Measurements from ENCODE around the gene STMN3. TPM values are rescaled to one million over a fixed set of nuclear protein-coding genes. Genes with fewer than 3 reads are reported as not detected.

STMN3 gene
- total and polyA plus RNA-seq, 2 of the 8 experiments (the other 6 are each of a cell fraction or from before 2014, with no cell fraction given): 51.5 to 63.1 TPM

DNA sequence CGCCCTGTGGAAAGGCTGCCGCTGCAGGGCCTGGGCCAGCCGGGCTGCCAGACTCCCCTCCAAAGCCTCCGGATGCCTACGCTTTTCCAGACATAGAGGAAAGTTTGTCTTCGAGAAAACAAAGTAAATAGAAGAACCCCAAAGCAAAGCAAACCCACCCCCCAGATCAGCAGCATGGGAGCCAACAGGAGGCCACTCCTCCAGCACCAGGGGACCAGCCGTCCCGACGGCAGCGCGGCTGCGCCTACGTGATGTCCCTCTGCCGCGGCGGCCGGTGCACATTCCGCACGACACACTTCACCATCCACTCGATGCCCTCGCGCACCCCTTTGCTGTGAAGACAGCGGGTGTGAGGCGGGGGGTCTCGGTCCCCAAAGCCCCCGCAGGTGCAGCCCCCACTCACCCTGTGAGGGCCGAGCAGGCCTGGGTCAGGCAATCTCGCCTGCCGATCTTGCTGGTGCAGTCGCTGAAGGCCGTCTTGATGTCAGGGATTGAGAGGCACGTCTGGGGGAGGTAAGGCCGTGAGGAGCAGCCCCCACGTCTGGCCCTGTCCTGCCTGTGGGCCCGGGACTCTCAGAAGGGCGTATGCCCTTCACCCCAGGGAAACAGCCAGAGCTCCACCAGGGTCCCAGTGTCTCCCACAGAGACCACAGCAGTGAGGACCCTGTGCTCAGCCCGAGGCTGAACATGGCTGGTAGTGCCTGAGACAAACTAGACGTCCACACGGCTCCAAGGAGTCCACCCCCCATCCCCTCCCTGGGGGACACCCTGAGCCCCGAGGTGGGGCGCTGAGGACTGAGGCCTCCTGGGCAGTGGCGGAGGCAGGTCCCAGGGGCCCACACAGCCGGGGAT, 47.2 kb upstream of the STMN3 start:
- Histone ChIP-seq H3K18ac (ENCODE audit: extremely low read depth, low read length) (no peak overlapping the region), H3K79me1 (ENCODE audit: low read depth, low read length) (0 out of 2 replicates have a peak, but pooled peaks cover 2% of the 10 kb centered on the region), H3K14ac (ENCODE audit: insufficient read length) (no peak overlapping the region), H3K27ac (ENCODE audit: low read depth, low read length) (no peak overlapping the region), H2BK15ac (ENCODE audit: low read length) (no peak overlapping the region), H3K79me2 (ENCODE audit: control insufficient read depth in 1 of 2, insufficient read depth in 2 of 2, low read length in 2 of 2) (no peaks in the 10 kb centered on the region), H2AFZ (ENCODE audit: low read length) (no peak overlapping the region), H3K23ac (ENCODE audit: insufficient read length) (no peak overlapping the region), H3K9me3 (ENCODE audit: insufficient read depth in 2 of 2, low read depth in 1 of 2, low read length in 1 of 2) (no peaks in the 10 kb centered on the region), H3K9ac (replicated peaks in 1 of 4; ENCODE audit: extremely low read depth in 1 of 4, low read depth in 3 of 4, low read length in 3 of 4) (no peak overlapping the region; a peak in 1 of 7 replicates), H4K8ac (ENCODE audit: extremely low read depth, insufficient read depth, low read length) (0 out of 2 replicates have a peak overlapping the region, but pooled peaks have one; percentile 2), H3K36me3 (ENCODE audit: control insufficient read depth in 2 of 4, insufficient read depth in 4 of 4, low read length in 3 of 4) (peaks cover 0 to 10% (median 5%) of the 10 kb centered on the region in 4 experiments; a peak in 5 of 8 replicates), H4K91ac (replicated peaks; ENCODE audit: insufficient read length, low read length) (no peak overlapping the region), H3K4me3 (ENCODE audit: extremely low read depth in 1 of 4, insufficient read depth in 2 of 4, low read depth in 3 of 4, low read length in 4 of 4) (no peak overlapping the region), H3K23me2 (ENCODE audit: low read depth, low read length) (peaks cover 5% of the 10 kb centered on the region; the same call in 1 of the 2 replicates), H2BK120ac (replicated peaks; ENCODE audit: low read depth, low read length) (no peak overlapping the region), H4K20me1 (replicated peaks in 1 of 2; ENCODE audit: control insufficient read depth in 1 of 2, insufficient read depth in 2 of 2, low read length in 2 of 2) (peaks cover 2 to 13% of the 10 kb centered on the region in 2 experiments), H2BK5ac (ENCODE audit: low read depth, low read length) (no peak overlapping the region), H2BK12ac (ENCODE audit: low read depth, low read length) (no peak overlapping the region), H3K4ac (replicated peaks; ENCODE audit: insufficient read length, low read depth, low read length) (no peak overlapping the region), H3K27me3 (replicated peaks in 1 of 4; ENCODE audit: control insufficient read depth in 3 of 4, extremely low read depth in 1 of 4, insufficient read depth in 3 of 4, low read length in 3 of 4) (no peaks in the 10 kb centered on the region), H3K4me2 (ENCODE audit: insufficient read depth in 1 of 2, low read depth in 2 of 2, low read length in 2 of 2) (no peak overlapping the region), H3K56ac (replicated peaks; ENCODE audit: insufficient read length, low read depth, low read length) (no peak overlapping the region), H2BK20ac (ENCODE audit: low read length) (no peak overlapping the region), H4K5ac (ENCODE audit: insufficient read length, low read depth, low read length) (no peak overlapping the region), H3K4me1 (replicated peaks in 1 of 4; ENCODE audit: control insufficient read depth in 3 of 4, insufficient read depth in 4 of 4, low read length in 3 of 4) (peaks cover 0 to 12% (median 7%) of the 10 kb centered on the region in 4 experiments; a peak in 4 of 7 replicates), H2AK5ac (ENCODE audit: low read depth, low read length) (no peak overlapping the region)
- FAIRE-seq (no peak), DNase-seq (ENCODE audit: low read depth in 1 of 2, low spot score in 2 of 2) (no peak)
- ChIA-PET CTCF (ENCODE audit: partially characterized antibody) (interaction anchor here (0.7 kb wide), 1 partner anchor 109 kb away, joined by 3 read pairs; no protein-coding TSS in a partner anchor), POLR2A (ENCODE audit: partially characterized antibody) (interaction anchor here (1.1 to 4.1 kb wide), 5 partner anchors 9 to 407 kb away, joined by 3 to 15 read pairs (median 5); partner anchors contain the start of genes RTEL1 and SLC2A4RG)
- WGBS, 2 experiments (ENCODE audit: extremely low coverage in 1 of 2, insufficient coverage in 1 of 2, insufficient read length in 1 of 2, insufficient replicate concordance in 2 of 2, low coverage in 1 of 2, low lambda C conversion rate in 2 of 2, missing lambda C conversion rate in 1 of 2): 95% methylated on average over 43 of the region's 43 CpGs; no CpG with 5 or more reads in 1 of the 2 experiments
- TF ChIP-seq KDM1A (IDR thresholded peaks at IDR 0.05; ENCODE audit: borderline replicate concordance, low read length) (no peak), SIRT6 (IDR thresholded peaks at IDR 0.05; ENCODE audit: low read length) (no peak), CBX8 (IDR thresholded peaks at IDR 0.05; ENCODE audit: borderline replicate concordance, low read depth, low read length) (no peak), MAFK (IDR thresholded peaks at IDR 0.05; ENCODE audit: low read depth, low read length) (no peak), RFX5 (IDR thresholded peaks at IDR 0.05; ENCODE audit: borderline replicate concordance, low read depth, low read length) (no peak), SUZ12 (IDR thresholded peaks at IDR 0.05; ENCODE audit: low read length) (no peak), KDM4A (IDR thresholded peaks at IDR 0.05; ENCODE audit: low read depth, low read length, severe bottlenecking) (no peak), BRCA1 (IDR thresholded peaks at IDR 0.05; ENCODE audit: low read depth, low read length) (no peak), TEAD4 (IDR thresholded peaks at IDR 0.05; ENCODE audit: low read depth, low read length) (no peak), TBP (IDR thresholded peaks at IDR 0.05; ENCODE audit: low read depth, low read length) (no peak), SP2 (IDR thresholded peaks at IDR 0.05; ENCODE audit: low read length) (no peak), ASH2L (IDR thresholded peaks at IDR 0.05; ENCODE audit: low read length) (no peak), YY1 (IDR thresholded peaks at IDR 0.05; ENCODE audit: low read depth, low read length) (no peak)

Data from H1 (cell line).